ENCODE measurements around the gene POLR1E.
A peak's percentile ranks its signal among the peaks of the same experiment; 100 is the strongest.

POLR1E gene

GRCh38 chr9:37542488-37542887 lies 56.7 kb downstream of the POLR1E start:
- no peak for DNase-seq

- no peak for DNase-seq
These were observed 57.1 kb downstream of the POLR1E start for GRCh38 chr9:37542895-37543294.

GRCh38 chr9:37543468-37543867 lies 57.7 kb downstream of the POLR1E start:
- no peak for DNase-seq

- DNase-seq, result no peak
These were observed 61.7 kb downstream of the POLR1E start for GRCh38 chr9:37547328-37547878.

GRCh38 chr9:37549527-37549926 lies 63.8 kb downstream of the POLR1E start:
- peak; percentile 9 for DNase-seq

GRCh38 chr9:37550781-37551180 lies 65.0 kb downstream of the POLR1E start:
- no peak for DNase-seq

- DNase-seq, result no peak
These were observed 65.7 kb downstream of the POLR1E start for GRCh38 chr9:37551468-37551867.

GRCh38 chr9:37551888-37552287 lies 66.1 kb downstream of the POLR1E start:
- no peak for DNase-seq

Data from activated CD4-positive, alpha-beta T cell treated with anti-CD3 and anti-CD28 coated beads, Interleukin-2, Interleukin-6, amounts not matched to agents 100 ng/mL and 50 ng/mL, durations not matched to agents 16 hours and 8 hours (primary cell).